ENCODE measurements around the gene EML4. TPM values are rescaled to one million over a fixed set of nuclear protein-coding genes. Genes with fewer than 3 reads are reported as not detected.

Gene EML4
- total RNA-seq, 1 donor from 2014 or later, result 4.3 TPM

Other genes starting within 250 kb of the EML4 start
- gene PKDCC, start 121.3 kb upstream of the EML4 start, total RNA-seq, result 88.7 TPM
- 109 TPM for gene COX7A2L, start 191.9 kb downstream of the EML4 start, total RNA-seq